ENCODE data around the gene FBXO11. TPM values are rescaled to one million over a fixed set of nuclear protein-coding genes. Genes with fewer than 3 reads are reported as not detected.
"Not testable (repeated sequence)": the region's sequence is repeated elsewhere in the genome, so short reads cannot be mapped to it uniquely, and the experiment has no call there.

The FBXO11 gene
- total RNA-seq, 1 experiment from 2014 or later = 43.8 TPM

DNA sequence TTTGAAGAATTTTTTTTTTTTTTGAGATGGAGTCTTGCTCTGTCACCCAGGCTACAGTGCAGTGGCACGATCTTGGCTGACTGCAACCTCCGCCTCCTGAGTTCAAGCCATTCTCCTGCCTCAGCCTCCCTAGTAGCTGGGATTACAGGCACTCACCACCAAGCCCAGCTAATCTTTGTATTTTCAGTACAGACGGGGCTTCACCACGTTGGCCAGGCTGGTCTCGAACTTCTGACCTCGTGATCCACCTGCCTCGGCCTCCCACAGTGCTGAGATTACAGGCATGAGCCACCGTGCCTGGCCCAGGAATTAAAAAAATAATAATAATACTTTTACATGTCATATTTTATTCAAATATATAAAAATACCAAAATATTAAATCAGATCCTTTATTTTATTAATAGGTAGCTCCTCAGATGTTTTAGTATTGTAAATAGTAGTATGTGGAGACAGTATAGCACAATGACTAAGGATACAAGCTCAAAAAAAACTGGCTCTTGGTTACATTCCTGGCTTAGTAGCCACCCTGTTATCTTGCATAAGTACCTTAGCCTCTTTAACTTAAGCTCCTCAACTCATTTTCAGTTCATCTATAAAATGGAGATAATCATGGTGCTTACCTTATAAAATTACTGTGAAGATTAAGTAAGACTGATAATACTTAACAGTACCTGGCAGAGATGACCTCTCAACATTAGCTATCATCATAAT lies 53.1 kb downstream of the FBXO11 start:
- CTCF ChIA-PET; DNase-seq (ENCODE audit: low spot score); H3K4me3 Mint-ChIP-seq; H3K9me3 Mint-ChIP-seq; H3K4me1 Mint-ChIP-seq; H3K27ac Mint-ChIP-seq; H3K36me3 Mint-ChIP-seq; ATAC-seq; H3K27me3 Mint-ChIP-seq (ENCODE audit: low read depth); POLR2A ChIA-PET: not testable (repeated sequence)

DNA sequence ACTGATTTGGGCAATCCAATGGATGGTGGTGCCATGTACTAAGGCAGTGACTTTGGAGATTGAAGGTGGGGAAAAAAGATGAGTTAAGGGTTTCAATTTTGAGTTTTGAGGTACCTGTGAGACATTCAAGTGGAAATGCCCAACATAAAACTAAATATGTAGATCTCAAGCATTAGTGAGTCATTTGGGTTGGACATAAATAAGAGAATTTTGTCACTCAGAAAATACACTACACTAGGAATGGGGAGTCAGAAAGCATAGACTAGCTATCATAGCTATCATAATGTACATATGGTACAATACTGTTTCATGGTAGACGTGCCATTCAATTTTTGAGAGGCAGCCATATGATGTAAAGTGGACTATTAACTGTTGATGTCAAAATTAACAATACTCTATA lies 56.1 kb downstream of the FBXO11 start:
- POLR2A ChIA-PET = no interaction called here
- Mint-ChIP-seq H3K27me3 (ENCODE audit: low read depth) (no peaks in the 10 kb centered on the region), H3K27ac (no peak overlapping the region), H3K36me3 (peaks cover 3% of the 10 kb centered on the region; the same call in 1 of the 2 replicates), H3K4me1 (peaks cover 2% of the 10 kb centered on the region), H3K4me3 (no peak overlapping the region), H3K9me3 (no peaks in the 10 kb centered on the region)
- TF ChIP-seq RORB (CRISPR knock-in tag; IDR thresholded peaks at IDR 0.05) (no peak), CREM (CRISPR knock-in tag; IDR thresholded peaks at IDR 0.05) (no peak), HMGA2 (CRISPR knock-in tag; IDR thresholded peaks at IDR 0.05) (no peak), SOX15 (CRISPR knock-in tag; IDR thresholded peaks at IDR 0.05) (no peak), IRF2 (CRISPR knock-in tag; IDR thresholded peaks at IDR 0.05; ENCODE audit: borderline replicate concordance, low read depth) (no peak), FOXK1 (CRISPR knock-in tag; IDR thresholded peaks at IDR 0.05) (no peak), TCF7 (CRISPR knock-in tag; IDR thresholded peaks at IDR 0.05; ENCODE audit: low read depth) (no peak), ESRRA (CRISPR knock-in tag; IDR thresholded peaks at IDR 0.05; ENCODE audit: borderline replicate concordance) (no peak), GRHL2 (CRISPR knock-in tag; IDR thresholded peaks at IDR 0.05; ENCODE audit: insufficient replicate concordance, severe bottlenecking) (no peak), EMX1 (CRISPR knock-in tag; IDR thresholded peaks at IDR 0.05) (no peak), FOXJ3 (CRISPR knock-in tag; IDR thresholded peaks at IDR 0.05; ENCODE audit: borderline replicate concordance) (no peak), ZNF138 (CRISPR knock-in tag; conservative IDR thresholded peaks at IDR 0.05) (no peak)
- TF ChIP-seq, protein P1, sequence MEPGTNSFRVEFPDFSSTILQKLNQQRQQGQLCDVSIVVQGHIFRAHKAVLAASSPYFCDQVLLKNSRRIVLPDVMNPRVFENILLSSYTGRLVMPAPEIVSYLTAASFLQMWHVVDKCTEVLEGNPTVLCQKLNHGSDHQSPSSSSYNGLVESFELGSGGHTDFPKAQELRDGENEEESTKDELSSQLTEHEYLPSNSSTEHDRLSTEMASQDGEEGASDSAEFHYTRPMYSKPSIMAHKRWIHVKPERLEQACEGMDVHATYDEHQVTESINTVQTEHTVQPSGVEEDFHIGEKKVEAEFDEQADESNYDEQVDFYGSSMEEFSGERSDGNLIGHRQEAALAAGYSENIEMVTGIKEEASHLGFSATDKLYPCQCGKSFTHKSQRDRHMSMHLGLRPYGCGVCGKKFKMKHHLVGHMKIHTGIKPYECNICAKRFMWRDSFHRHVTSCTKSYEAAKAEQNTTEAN (CRISPR knock-in tag; IDR thresholded peaks at IDR 0.05) = no peak
- TF ChIP-seq, protein P2, sequence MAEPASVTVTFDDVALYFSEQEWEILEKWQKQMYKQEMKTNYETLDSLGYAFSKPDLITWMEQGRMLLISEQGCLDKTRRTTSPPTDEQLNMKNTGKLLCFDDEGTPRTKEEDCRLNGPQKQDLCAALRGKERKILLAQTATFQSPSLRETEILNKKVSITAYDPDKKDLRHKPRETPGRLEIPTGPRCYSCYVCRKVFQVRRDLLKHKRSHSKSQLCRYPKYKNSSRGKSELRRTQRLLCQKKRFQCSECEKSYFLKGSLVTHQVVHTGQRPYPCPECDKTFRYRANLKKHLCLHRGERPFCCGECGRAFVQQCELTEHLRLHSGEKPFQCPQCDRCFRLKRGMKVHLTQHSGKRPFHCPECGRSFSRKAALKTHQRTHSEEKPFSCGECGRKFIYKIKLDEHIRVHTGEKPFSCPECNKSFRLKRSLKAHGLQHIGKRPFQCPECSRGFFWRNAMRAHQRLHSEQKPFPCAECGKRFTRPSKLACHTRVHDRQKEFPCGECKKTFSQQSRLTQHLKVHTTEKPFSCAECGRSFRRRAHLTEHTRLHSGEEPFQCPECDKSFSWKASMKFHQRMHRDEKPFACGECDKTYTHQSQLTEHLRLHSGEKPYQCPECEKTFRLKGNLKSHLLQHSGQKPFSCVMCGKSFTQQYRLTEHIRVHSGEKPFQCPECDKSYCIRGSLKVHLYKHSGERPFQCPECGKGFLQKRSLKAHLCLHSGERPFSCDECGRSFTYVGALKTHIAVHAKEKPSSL (CRISPR knock-in tag; conservative IDR thresholded peaks at IDR 0.05) = no peak
- TF ChIP-seq, protein P3, sequence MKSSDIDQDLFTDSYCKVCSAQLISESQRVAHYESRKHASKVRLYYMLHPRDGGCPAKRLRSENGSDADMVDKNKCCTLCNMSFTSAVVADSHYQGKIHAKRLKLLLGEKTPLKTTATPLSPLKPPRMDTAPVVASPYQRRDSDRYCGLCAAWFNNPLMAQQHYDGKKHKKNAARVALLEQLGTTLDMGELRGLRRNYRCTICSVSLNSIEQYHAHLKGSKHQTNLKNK (CRISPR knock-in tag; IDR thresholded peaks at IDR 0.05) = no peak
- TF ChIP-seq, protein P4, sequence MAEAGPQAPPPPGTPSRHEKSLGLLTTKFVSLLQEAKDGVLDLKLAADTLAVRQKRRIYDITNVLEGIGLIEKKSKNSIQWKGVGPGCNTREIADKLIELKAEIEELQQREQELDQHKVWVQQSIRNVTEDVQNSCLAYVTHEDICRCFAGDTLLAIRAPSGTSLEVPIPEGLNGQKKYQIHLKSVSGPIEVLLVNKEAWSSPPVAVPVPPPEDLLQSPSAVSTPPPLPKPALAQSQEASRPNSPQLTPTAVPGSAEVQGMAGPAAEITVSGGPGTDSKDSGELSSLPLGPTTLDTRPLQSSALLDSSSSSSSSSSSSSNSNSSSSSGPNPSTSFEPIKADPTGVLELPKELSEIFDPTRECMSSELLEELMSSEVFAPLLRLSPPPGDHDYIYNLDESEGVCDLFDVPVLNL (CRISPR knock-in tag; IDR thresholded peaks at IDR 0.05; ENCODE audit: borderline replicate concordance, low read depth) = no peak
- TF ChIP-seq, protein P5, sequence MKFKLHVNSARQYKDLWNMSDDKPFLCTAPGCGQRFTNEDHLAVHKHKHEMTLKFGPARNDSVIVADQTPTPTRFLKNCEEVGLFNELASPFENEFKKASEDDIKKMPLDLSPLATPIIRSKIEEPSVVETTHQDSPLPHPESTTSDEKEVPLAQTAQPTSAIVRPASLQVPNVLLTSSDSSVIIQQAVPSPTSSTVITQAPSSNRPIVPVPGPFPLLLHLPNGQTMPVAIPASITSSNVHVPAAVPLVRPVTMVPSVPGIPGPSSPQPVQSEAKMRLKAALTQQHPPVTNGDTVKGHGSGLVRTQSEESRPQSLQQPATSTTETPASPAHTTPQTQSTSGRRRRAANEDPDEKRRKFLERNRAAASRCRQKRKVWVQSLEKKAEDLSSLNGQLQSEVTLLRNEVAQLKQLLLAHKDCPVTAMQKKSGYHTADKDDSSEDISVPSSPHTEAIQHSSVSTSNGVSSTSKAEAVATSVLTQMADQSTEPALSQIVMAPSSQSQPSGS (CRISPR knock-in tag; IDR thresholded peaks at IDR 0.05; ENCODE audit: borderline replicate concordance, low read depth) = no peak
- TF ChIP-seq, protein P6, sequence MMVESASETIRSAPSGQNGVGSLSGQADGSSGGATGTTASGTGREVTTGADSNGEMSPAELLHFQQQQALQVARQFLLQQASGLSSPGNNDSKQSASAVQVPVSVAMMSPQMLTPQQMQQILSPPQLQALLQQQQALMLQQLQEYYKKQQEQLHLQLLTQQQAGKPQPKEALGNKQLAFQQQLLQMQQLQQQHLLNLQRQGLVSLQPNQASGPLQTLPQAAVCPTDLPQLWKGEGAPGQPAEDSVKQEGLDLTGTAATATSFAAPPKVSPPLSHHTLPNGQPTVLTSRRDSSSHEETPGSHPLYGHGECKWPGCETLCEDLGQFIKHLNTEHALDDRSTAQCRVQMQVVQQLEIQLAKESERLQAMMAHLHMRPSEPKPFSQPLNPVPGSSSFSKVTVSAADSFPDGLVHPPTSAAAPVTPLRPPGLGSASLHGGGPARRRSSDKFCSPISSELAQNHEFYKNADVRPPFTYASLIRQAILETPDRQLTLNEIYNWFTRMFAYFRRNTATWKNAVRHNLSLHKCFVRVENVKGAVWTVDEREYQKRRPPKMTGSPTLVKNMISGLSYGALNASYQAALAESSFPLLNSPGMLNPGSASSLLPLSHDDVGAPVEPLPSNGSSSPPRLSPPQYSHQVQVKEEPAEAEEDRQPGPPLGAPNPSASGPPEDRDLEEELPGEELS (CRISPR knock-in tag; IDR thresholded peaks at IDR 0.05) = no peak
- TF ChIP-seq, protein P7, sequence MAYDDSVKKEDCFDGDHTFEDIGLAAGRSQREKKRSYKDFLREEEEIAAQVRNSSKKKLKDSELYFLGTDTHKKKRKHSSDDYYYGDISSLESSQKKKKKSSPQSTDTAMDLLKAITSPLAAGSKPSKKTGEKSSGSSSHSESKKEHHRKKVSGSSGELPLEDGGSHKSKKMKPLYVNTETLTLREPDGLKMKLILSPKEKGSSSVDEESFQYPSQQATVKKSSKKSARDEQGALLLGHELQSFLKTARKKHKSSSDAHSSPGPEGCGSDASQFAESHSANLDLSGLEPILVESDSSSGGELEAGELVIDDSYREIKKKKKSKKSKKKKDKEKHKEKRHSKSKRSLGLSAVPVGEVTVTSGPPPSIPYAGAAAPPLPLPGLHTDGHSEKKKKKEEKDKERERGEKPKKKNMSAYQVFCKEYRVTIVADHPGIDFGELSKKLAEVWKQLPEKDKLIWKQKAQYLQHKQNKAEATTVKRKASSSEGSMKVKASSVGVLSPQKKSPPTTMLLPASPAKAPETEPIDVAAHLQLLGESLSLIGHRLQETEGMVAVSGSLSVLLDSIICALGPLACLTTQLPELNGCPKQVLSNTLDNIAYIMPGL (CRISPR knock-in tag; IDR thresholded peaks at IDR 0.05) = no peak
- CTCF ChIA-PET = interaction anchor here (1.1 kb wide), 1 partner anchor 9 kb away, joined by 7 read pairs; no protein-coding TSS in a partner anchor
- ATAC-seq (no peak), DNase-seq (ENCODE audit: low spot score) (no peak)
